Glutamatergic neuron (in vitro differentiated cells): ENCODE measurements around the gene DHRS3. TPM values are rescaled to one million over a fixed set of nuclear protein-coding genes. Genes with fewer than 3 reads are reported as not detected.

ENCODE experiments used
- DNase-seq: peaks from one replicate; pipeline ENCODE4 v3.0.0; 2022
- H3K27ac Mint-ChIP-seq: one replicate; pipeline ENCODE4 v1.8.0; 2020; ENCODE audit warnings: mild to moderate bottlenecking, mixed read lengths, inconsistent platforms; ENCODE audit not compliant: unreplicated experiment
- H3K27me3 Mint-ChIP-seq: one replicate; pipeline ENCODE4 v1.8.0; 2020; ENCODE audit warnings: mild to moderate bottlenecking, moderate library complexity, mixed read lengths, inconsistent platforms; ENCODE audit not compliant: unreplicated experiment
- H3K36me3 Mint-ChIP-seq: one replicate; pipeline ENCODE4 v1.8.0; 2020; ENCODE audit warnings: mild to moderate bottlenecking, mixed read lengths, inconsistent platforms; ENCODE audit not compliant: unreplicated experiment
- H3K4me1 Mint-ChIP-seq: one replicate; pipeline ENCODE4 v1.8.0; 2020; ENCODE audit warnings: mild to moderate bottlenecking, low read depth, mixed read lengths, inconsistent platforms; ENCODE audit not compliant: unreplicated experiment
- H3K4me3 Mint-ChIP-seq: one replicate; pipeline ENCODE4 v1.8.0; 2020; ENCODE audit warnings: mild to moderate bottlenecking, mixed read lengths, inconsistent platforms; ENCODE audit not compliant: unreplicated experiment
- H3K9me3 Mint-ChIP-seq: one replicate; pipeline ENCODE4 v1.8.0; 2020; ENCODE audit warnings: mild to moderate bottlenecking, moderate library complexity, mixed read lengths, inconsistent platforms; ENCODE audit not compliant: unreplicated experiment
- CTCF ChIP-seq: fragments of 200-600 bp; sonication (generic); IDR thresholded peaks from one replicate; pipeline ENCODE4 v1.5.0; 2021; ENCODE audit not compliant: partially characterized antibody, unreplicated experiment
- total RNA-seq: library from RNA; stranded (reverse); fragmentation: NEBNext Ultra II Directional; extraction: Animal tissue kit (Norgen Biotek cat#: 25700); gene quantifications from one replicate; pipeline ENCODE4 v1.2.1, GENCODE V29; 2021; ENCODE audit not compliant: unreplicated experiment

DHRS3 gene
- total RNA-seq, 1 donor from 2014 or later, result not detected

DNA sequence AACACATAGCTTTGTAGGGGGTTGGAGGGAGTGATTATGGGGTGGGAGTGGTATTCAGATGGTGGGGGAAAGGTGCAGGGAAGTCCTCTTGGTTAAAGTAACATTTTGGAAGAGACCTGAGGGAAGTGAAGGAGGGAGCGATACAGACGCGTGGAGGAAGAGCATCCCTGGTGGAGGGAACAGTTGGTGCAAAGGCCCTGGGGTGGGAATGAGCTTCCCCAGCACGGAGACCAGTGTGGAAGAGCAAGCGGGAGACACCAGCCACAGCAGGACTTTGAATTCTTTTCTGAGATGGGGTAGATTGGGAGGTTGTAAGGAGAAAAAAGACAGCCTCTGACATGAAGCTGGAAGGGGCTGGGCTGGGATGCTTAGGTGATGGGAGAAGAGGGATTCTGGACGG is 23.5 kb downstream of the DHRS3 start:
- Mint-ChIP-seq H3K27me3 (peaks cover 23% of the 10 kb centered on the region), H3K4me1 (no peaks in the 10 kb centered on the region), H3K9me3 (peaks cover 12% of the 10 kb centered on the region), H3K36me3 (no peaks in the 10 kb centered on the region), H3K27ac (no peak overlapping the region), H3K4me3 (peak overlapping the region; percentile 82)
- DNase-seq, result no peak
- no peak for TF ChIP-seq CTCF

DNA sequence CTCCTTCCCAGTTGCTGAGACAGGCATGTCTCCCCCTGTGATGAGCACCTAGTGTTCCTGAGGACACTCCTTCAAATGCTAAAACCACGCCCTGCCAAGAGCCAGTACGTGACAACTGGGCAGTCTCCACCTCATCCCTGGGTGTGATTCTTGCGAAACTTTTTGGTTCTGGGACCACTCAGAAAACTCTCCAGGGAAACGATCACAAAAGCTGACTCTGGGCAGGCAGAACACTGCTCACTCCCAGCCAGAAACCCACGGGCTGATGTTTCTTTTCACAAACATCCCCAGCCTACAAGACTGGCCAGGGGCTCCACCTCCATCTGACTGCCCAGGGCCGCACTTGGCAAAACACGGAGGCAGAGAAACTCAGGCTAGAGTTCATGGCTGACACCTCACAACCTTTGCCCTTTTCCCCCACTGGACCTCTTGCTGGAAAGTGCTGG is 24.4 kb downstream of the DHRS3 start:
- no peaks in the 10 kb centered on the region for H3K4me1 Mint-ChIP-seq
- no peak overlapping the region for H3K27ac Mint-ChIP-seq
- peaks cover 23% of the 10 kb centered on the region for H3K27me3 Mint-ChIP-seq
- H3K9me3 Mint-ChIP-seq, result peaks cover 12% of the 10 kb centered on the region
- no peak for TF ChIP-seq CTCF
- H3K4me3 Mint-ChIP-seq, result no peak overlapping the region
- no peak for DNase-seq
- H3K36me3 Mint-ChIP-seq, result no peaks in the 10 kb centered on the region

DNA sequence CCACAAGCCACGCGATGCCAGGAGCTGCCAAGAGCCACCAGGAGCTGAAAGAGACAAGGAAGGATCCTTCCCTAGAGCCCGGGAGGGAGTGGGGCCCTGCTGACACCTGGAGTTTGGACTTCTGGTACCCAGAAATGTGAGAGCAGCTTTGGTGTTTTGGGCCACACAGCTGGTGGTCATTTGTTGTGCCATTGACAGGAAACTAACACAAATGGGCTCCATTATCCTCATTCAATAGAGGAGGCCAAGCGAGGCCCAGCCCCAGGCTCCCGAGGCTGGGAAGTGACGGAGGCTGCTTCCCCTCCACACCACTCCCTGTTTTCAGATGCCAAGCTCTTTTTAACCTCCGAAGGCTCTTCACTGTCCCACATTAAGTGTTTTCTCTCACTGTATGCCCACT is 25.5 kb downstream of the DHRS3 start:
- H3K27me3 Mint-ChIP-seq, result peaks cover 24% of the 10 kb centered on the region
- H3K4me1 Mint-ChIP-seq, result no peaks in the 10 kb centered on the region
- TF ChIP-seq CTCF, result no peak
- H3K27ac Mint-ChIP-seq, result no peak overlapping the region
- H3K36me3 Mint-ChIP-seq, result no peaks in the 10 kb centered on the region
- H3K4me3 Mint-ChIP-seq, result no peak overlapping the region
- no peak for DNase-seq
- H3K9me3 Mint-ChIP-seq, result peaks cover 11% of the 10 kb centered on the region

GRCh38 chr1:12591267-12591938 is 26.6 kb downstream of the DHRS3 start:
- no peak for TF ChIP-seq CTCF
- Mint-ChIP-seq H3K4me3 (no peak overlapping the region), H3K27me3 (peaks cover 15% of the 10 kb centered on the region), H3K27ac (no peak overlapping the region), H3K9me3 (peaks cover 10% of the 10 kb centered on the region), H3K36me3 (no peaks in the 10 kb centered on the region), H3K4me1 (no peaks in the 10 kb centered on the region)
- no peak for DNase-seq

GRCh38 chr1:12588695-12589094 is 29.3 kb downstream of the DHRS3 start:
- Mint-ChIP-seq H3K4me1 (no peaks in the 10 kb centered on the region), H3K27me3 (peaks cover 10% of the 10 kb centered on the region), H3K27ac (no peak overlapping the region)

More at GRCh38 chr1:12588695-12589094, 29.3 kb downstream of the DHRS3 start:
- no peak for DNase-seq
- TF ChIP-seq CTCF, result no peak
- H3K9me3 Mint-ChIP-seq, result peaks cover 7% of the 10 kb centered on the region
- no peak overlapping the region for H3K4me3 Mint-ChIP-seq
- no peaks in the 10 kb centered on the region for H3K36me3 Mint-ChIP-seq
